HepG2 (cell line): ENCODE results near the gene CLDN7. TPM values are rescaled to one million over a fixed set of nuclear protein-coding genes. Genes with fewer than 3 reads are reported as not detected.
A peak's percentile ranks its signal among the peaks of the same experiment; 100 is the strongest.

ENCODE experiments used
- ATAC-seq: fragments of 200-7000 bp; cut with Tn5 transposase; 3 replicates; pipeline ENCODE4 v1.9.1; 2020; ENCODE audit warnings: mild to moderate bottlenecking, moderate library complexity
- BruUV-seq: library from RNA; stranded (reverse); fragments of 400-500 nt; replicated peaks from 2 replicates; lab custom pipeline; 2021; lab: Mats Ljungman, UMichigan
- CTCF ChIA-PET: fragments of 300-600 bp; formaldehyde crosslinking; extraction: SDS; loops from one replicate; lab custom pipeline; 2021; ENCODE audit warnings: low total read pairs, inconsistent platforms, low intra/inter-chr PET ratio; lab: Yijun Ruan, JAX
- POLR2A ChIA-PET: fragments of 350-600 bp; sonication (Branson Sonifier 250); formaldehyde crosslinking; loops from one replicate; lab custom pipeline; 2020; ENCODE audit warnings: antibody characterized with exemption, inconsistent platforms; lab: Yijun Ruan, JAX
- DNase-seq: peaks from one replicate; pipeline ENCODE4 v3.0.0-alpha.2; 2015; ENCODE audit warnings: low spot score
- FAIRE-seq: peaks from 3 replicates; lab custom pipeline; 2011; peaks lifted over from hg19 to GRCh38; lab: Jason Lieb, UNC
- H2AFZ ChIP-seq: one replicate; pipeline ENCODE4 v1.6.1; 2011; ENCODE audit warnings: low read length, inconsistent platforms
- H3K27ac ChIP-seq: fragments of 300-600 bp; 3 replicates; pipeline ENCODE4 v1.8.0; 2011; ENCODE audit warnings: mixed run types, mild to moderate bottlenecking, mixed read lengths, low read length, inconsistent platforms; ENCODE audit not compliant: insufficient read depth; ENCODE audit errors: extremely low read length
- H3K27me3 ChIP-seq, 2 experiments: fragments of 200-600 bp in 1 of 2; 2 replicates in 1 of 2; 3 replicates in 1 of 2; pipeline versions ENCODE4 v1.6.0 to v1.8.0; 2011; ENCODE audit warnings: low read length in 2 of 2, mild to moderate bottlenecking in 2 of 2, moderate library complexity in 2 of 2, inconsistent platforms in 1 of 2; ENCODE audit not compliant: insufficient read depth in 2 of 2, control insufficient read depth in 1 of 2
- H3K36me3 ChIP-seq, 2 experiments: fragments of 200-600 bp in 1 of 2; replicated peaks in 1 of 2; 2 replicates in 1 of 2; 3 replicates in 1 of 2; pipeline versions ENCODE4 v1.5.1 to v1.8.0; 2011; ENCODE audit warnings: low read length in 2 of 2, inconsistent platforms in 1 of 2; ENCODE audit not compliant: insufficient read depth in 2 of 2, control insufficient read depth in 1 of 2
- H3K4me1 ChIP-seq: 2 replicates; pipeline ENCODE4 v1.5.1; 2012; ENCODE audit warnings: low read length, inconsistent platforms; ENCODE audit not compliant: insufficient read depth
- H3K4me2 ChIP-seq: 2 replicates; pipeline ENCODE4 v1.6.0; 2011; ENCODE audit warnings: low read depth, low read length, inconsistent platforms
- H3K4me3 ChIP-seq, 3 experiments: fragments of 200-600 bp in 1 of 3; sonication (generic), shearing (Covaris generic) in 1 of 3; replicated peaks in 1 of 3; 2 replicates each; pipeline ENCODE4 v1.5.1; 2011 to 2016; ENCODE audit warnings: low read length in 3 of 3, inconsistent platforms in 2 of 3, low read depth in 2 of 3, mild to moderate bottlenecking in 2 of 3, control low read depth in 1 of 3, mixed read lengths in 1 of 3; ENCODE audit not compliant: insufficient read depth in 1 of 3
- H3K79me2 ChIP-seq: one replicate; pipeline ENCODE4 v1.6.1; 2011; ENCODE audit warnings: low read length, inconsistent platforms; ENCODE audit not compliant: insufficient read depth
- H3K9ac ChIP-seq: 2 replicates; pipeline ENCODE4 v1.6.0; 2011; ENCODE audit warnings: mild to moderate bottlenecking, low read depth, low read length, inconsistent platforms; ENCODE audit not compliant: insufficient read depth
- H3K9me3 ChIP-seq: 2 replicates; pipeline ENCODE4 v1.5.1; 2012; ENCODE audit warnings: mild to moderate bottlenecking, low read length
- H4K20me1 ChIP-seq: 2 replicates; pipeline ENCODE4 v1.6.0; 2011; ENCODE audit warnings: inconsistent platforms, mild to moderate bottlenecking, low read length, moderate library complexity; ENCODE audit not compliant: insufficient read depth
- AGO2 ChIP-seq: fragments of 200-400 bp; formaldehyde crosslinking; optimal IDR thresholded peaks from 2 replicates; pipeline ENCODE3; 2017; ENCODE audit warnings: mild to moderate bottlenecking, low read depth, low read length, moderate library complexity
- FOXM1 ChIP-seq: sonication (generic); formaldehyde crosslinking; IDR thresholded peaks from 2 replicates; pipeline ENCODE4 v1.5.0; 2020; ENCODE audit warnings: missing genetic modification reagents
- GMEB1 ChIP-seq: sonication (generic); formaldehyde crosslinking; IDR thresholded peaks from 2 replicates; pipeline ENCODE4 v1.5.1; 2020; ENCODE audit warnings: missing genetic modification reagents, mild to moderate bottlenecking, borderline replicate concordance
- HOXA3 ChIP-seq: sonication (generic); formaldehyde crosslinking; IDR thresholded peaks from 2 replicates; pipeline ENCODE4 v1.5.0; 2020; ENCODE audit warnings: missing genetic modification reagents
- MAZ ChIP-seq, 2 experiments: sonication (generic) in 1 of 2; formaldehyde crosslinking in 1 of 2; IDR thresholded peaks; 2 replicates each; pipeline versions ENCODE4 v1.5.0 to v1.6.1; 2012 to 2020; ENCODE audit warnings: low read depth in 2 of 2, mild to moderate bottlenecking in 2 of 2, borderline replicate concordance in 1 of 2, improper control_type of control experiment in 1 of 2, low read length in 1 of 2, missing genetic modification reagents in 1 of 2, moderate library complexity in 1 of 2
- NFAT5 ChIP-seq: sonication (generic); formaldehyde crosslinking; IDR thresholded peaks from 2 replicates; pipeline ENCODE4 v1.4.0; 2020; ENCODE audit warnings: missing genetic modification reagents
- RBFOX2 ChIP-seq: fragments of 200-400 bp; formaldehyde crosslinking; IDR thresholded peaks from 2 replicates; pipeline ENCODE4 v1.6.1; 2017; ENCODE audit warnings: low read depth, mild to moderate bottlenecking, low read length
- SAP130 ChIP-seq: IDR thresholded peaks from 2 replicates; pipeline ENCODE4 v1.6.1; 2016; ENCODE audit warnings: low read depth
- TRAFD1 ChIP-seq: sonication (generic); formaldehyde crosslinking; IDR thresholded peaks from 2 replicates; pipeline ENCODE4 v1.5.1; 2020; ENCODE audit warnings: missing genetic modification reagents, mild to moderate bottlenecking, borderline replicate concordance
- ZBTB7B ChIP-seq: sonication (generic); formaldehyde crosslinking; IDR thresholded peaks from 2 replicates; pipeline ENCODE4 v1.4.0; 2020; ENCODE audit warnings: missing genetic modification reagents
- ZNF558 ChIP-seq: sonication (generic); formaldehyde crosslinking; IDR thresholded peaks from 2 replicates; pipeline ENCODE4 v1.9.0; 2022; ENCODE audit warnings: mild to moderate bottlenecking, missing genetic modification reagents, borderline replicate concordance
- ZSCAN31 ChIP-seq: sonication (generic); formaldehyde crosslinking; IDR thresholded peaks from 2 replicates; pipeline ENCODE4 v1.5.0; 2020; ENCODE audit warnings: low read depth, mild to moderate bottlenecking, missing genetic modification reagents
- ZSCAN9 ChIP-seq: IDR thresholded peaks from 2 replicates; pipeline ENCODE4 v1.6.1; 2016; ENCODE audit warnings: borderline replicate concordance
- WGBS: methylation state at CpG from one replicate; pipeline ENCODE4 v1.1.6; 2017; ENCODE audit warnings: low lambda C conversion rate; 5-methylcytosine and 5-hydroxymethylcytosine counted together
- in situ Hi-C: cut with HindIII; loops from 2 replicates; pipeline ENCODE4 v1.10.0; 2017; ENCODE audit warnings: low pct_unique_long_range_greater_than_20kb; ENCODE audit not compliant: extremely low pct_ligation_motif_present
- intact Hi-C: fragments of 100-400 bp; cut with micrococcal nuclease; formaldehyde crosslinking; loops from one replicate; pipeline ENCODE4 v1.10.0; 2022; ENCODE audit not compliant: unreplicated experiment
- polyA plus RNA-seq, 8 experiments: library from polyadenylated mRNA; depleted of rRNA in 3 of 8; stranded (reverse) in 7 of 8; unstranded in 1 of 8; fragments of >200 nt; fragmentation: Illumina TruSeq in 4 of 8; extraction: Trizol in 4 of 8; gene quantifications; 2 replicates each; pipeline versions ENCODE4 v1.2.1 to v1.2.3, GENCODE V29; 2011 to 2016; ENCODE audit warnings: low read depth in 4 of 8, missing spikeins in 1 of 8, mixed read lengths in 1 of 8; ENCODE audit not compliant: insufficient read depth in 1 of 8
- total RNA-seq, 5 experiments: library from RNA; depleted of rRNA; stranded (reverse); fragments of >200 nt; fragmentation: Illumina TruSeq; extraction: Trizol; gene quantifications; 2 replicates each; pipeline ENCODE4 v1.2.3, GENCODE V29; 2016; ENCODE audit warnings: low read depth in 1 of 5

Gene CLDN7
- total and polyA plus RNA-seq, 2 of the 13 experiments (the other 11 are each of a cell fraction or from before 2014, with no cell fraction given), result not detected

- ATAC-seq (peak; percentile 24), FAIRE-seq (no peak), DNase-seq (no peak)
- Histone ChIP-seq H3K27me3 (no peaks in the 10 kb centered on the region), H3K9ac (peak overlapping the region; percentile 94), H3K36me3 (peaks cover 19 to 35% of the 10 kb centered on the region in 2 experiments), H3K4me2 (peak overlapping the region; percentile 90), H3K79me2 (peaks cover 40% of the 10 kb centered on the region), H3K4me1 (peaks cover 46% of the 10 kb centered on the region), H3K4me3 (peak overlapping the region; percentile 64 to 84 (median 77)), H4K20me1 (peaks cover 40% of the 10 kb centered on the region), H2AFZ (no peak overlapping the region), H3K9me3 (no peaks in the 10 kb centered on the region), H3K27ac (peak overlapping the region; percentile 96)
- in situ Hi-C loops (no loop called here), intact Hi-C loops (no loop called here)
- CTCF ChIA-PET, result no interaction called here
- 3% methylated on average over 13 of the region's 104 CpGs for whole genome bisulfite sequencing
- no TSS peak for BruUV-seq
- POLR2A ChIA-PET, result interaction anchor here (0.7 to 3.0 kb wide), 5 partner anchors 21 to 96 kb away, joined by 3 to 17 read pairs (median 3); partner anchors contain the start of genes ACADVL, DLG4, NEURL4 and SLC2A4
- no peak for TF ChIP-seq FOXM1
- TF ChIP-seq ZNF558, result no peak
- no peak for TF ChIP-seq ZBTB7B
- peak; percentile 86 for TF ChIP-seq RBFOX2
- peak; percentile 91 for TF ChIP-seq AGO2
- no peak for TF ChIP-seq ZSCAN31 (CRISPR knock-in tag)
- TF ChIP-seq MAZ (IDR thresholded peaks at IDR 0.05; ENCODE audit: borderline replicate concordance, low read depth, low read length), result no peak
- 0 out of 2 replicates have a peak, but pooled peaks have one; percentile 45 for TF ChIP-seq MAZ (CRISPR knock-in tag; IDR thresholded peaks at IDR 0.05; ENCODE audit: low read depth)
- TF ChIP-seq TRAFD1, result no peak
- TF ChIP-seq HOXA3 (CRISPR knock-in tag), result no peak
- no peak; the same call in none of the 2 replicates for TF ChIP-seq SAP130 (CRISPR knock-in tag)
- no peak for TF ChIP-seq GMEB1 (CRISPR knock-in tag)
- TF ChIP-seq ZSCAN9, result 0 out of 2 replicates have a peak, but pooled peaks have one; percentile 24
- 0 out of 2 replicates have a peak, but pooled peaks have one; percentile 38 for TF ChIP-seq NFAT5 (CRISPR knock-in tag)
Measured at GRCh38 chr17:7307686-7308624, 45.7 kb upstream of the CLDN7 start.
